ENCODE results near the gene PRRX2. TPM values are rescaled to one million over a fixed set of nuclear protein-coding genes. Genes with fewer than 3 reads are reported as not detected.
A peak's percentile ranks its signal among the peaks of the same experiment; 100 is the strongest.

Gene PRRX2
- total and polyA plus RNA-seq, 9 of the 15 experiments (the other 6 are each of a cell fraction or from before 2014, with no cell fraction given), result 0.21 TPM; not detected in 8

- TF ChIP-seq RAD21 (CRISPR knock-in tag; conservative IDR thresholded peaks at IDR 0.05 in 1 of 2, IDR thresholded peaks at IDR 0.05 in 1 of 2), result no peak
- peak; percentile 39; the same call in 1 of the 2 replicates for TF ChIP-seq ZBTB9 (CRISPR knock-in tag; IDR thresholded peaks at IDR 0.05)
- TF ChIP-seq RBM15 (IDR thresholded peaks at IDR 0.05; ENCODE audit: insufficient read depth, low read length), result no peak
- TF ChIP-seq TAF7 (tag; IDR thresholded peaks at IDR 0.05), result peak; percentile 67; the same call in 1 of the 2 replicates
- TF ChIP-seq ILF3 (IDR thresholded peaks at IDR 0.05; ENCODE audit: borderline replicate concordance), result no peak; the same call in 1 of the 2 replicates
- TF ChIP-seq POLR2H (tag; IDR thresholded peaks at IDR 0.05; ENCODE audit: low read depth), result peak; percentile 63; the same call in 1 of the 2 replicates
- TF ChIP-seq REST (IDR thresholded peaks at IDR 0.05; ENCODE audit: borderline replicate concordance), result peak; percentile 73
- peak; percentile 68; the same call in 1 of the 2 replicates for TF ChIP-seq REST (CRISPR knock-in tag; IDR thresholded peaks at IDR 0.05; ENCODE audit: low read depth)
- TF ChIP-seq BCLAF1 (IDR thresholded peaks at IDR 0.05; ENCODE audit: borderline replicate concordance in 1 of 2, control insufficient read depth in 1 of 2, low read depth in 2 of 2, low read length in 1 of 2), result no peak
- peak; percentile 23 for TF ChIP-seq HNRNPLL (IDR thresholded peaks at IDR 0.05; ENCODE audit: low read depth, low read length, poor library complexity, severe bottlenecking)
- no peak for TF ChIP-seq ZNF146 (CRISPR knock-in tag; IDR thresholded peaks at IDR 0.05; ENCODE audit: unreplicated experiment)
- peak; percentile 85 for TF ChIP-seq HDAC2 (IDR thresholded peaks at IDR 0.05)
These were observed 39.3 kb upstream of the PRRX2 start, which contains the start of gene NTMT1 (continued) for GRCh38 chr9:129626079-129626624.

All from K562 (cell line).